HFFc6 (cell line): ENCODE results near the gene GMCL2. TPM values are rescaled to one million over a fixed set of nuclear protein-coding genes. Genes with fewer than 3 reads are reported as not detected.

Experiments used
- DNase-seq: peaks from one replicate; pipeline ENCODE4 v3.0.0-alpha.2; 2018
- H3K27ac Mint-ChIP-seq: 2 replicates; pipeline ENCODE4 v1.8.0; 2020; ENCODE audit warnings: mild to moderate bottlenecking, mixed read lengths
- H3K27me3 Mint-ChIP-seq: 2 replicates; pipeline ENCODE4 v1.8.0; 2021; ENCODE audit warnings: mild to moderate bottlenecking, moderate library complexity, mixed read lengths; ENCODE audit not compliant: insufficient read depth
- H3K36me3 Mint-ChIP-seq: 2 replicates; pipeline ENCODE4 v1.8.0; 2021; ENCODE audit warnings: low read depth, mixed read lengths
- H3K4me1 Mint-ChIP-seq: 2 replicates; pipeline ENCODE4 v1.8.0; 2020; ENCODE audit warnings: low read depth, mixed read lengths
- H3K4me3 Mint-ChIP-seq: 2 replicates; pipeline ENCODE4 v1.8.0; 2020; ENCODE audit warnings: mild to moderate bottlenecking, moderate library complexity, mixed read lengths
- H3K9me3 Mint-ChIP-seq: 2 replicates; pipeline ENCODE4 v1.8.0; 2020; ENCODE audit warnings: mild to moderate bottlenecking, mixed read lengths
- CTCF ChIP-seq: fragments of 200-600 bp; sonication (generic); IDR thresholded peaks from 2 replicates; pipeline ENCODE4 v1.5.0; 2021; ENCODE audit warnings: antibody characterized with exemption, mild to moderate bottlenecking
- total RNA-seq, 6 experiments: library from RNA; stranded (reverse); fragmentation: NEBNext Ultra II Directional; extraction: Animal tissue kit (Norgen Biotek cat#: 25700); gene quantifications; 2 replicates in 1 of 6; 3 replicates in 5 of 6; pipeline ENCODE4 v1.2.3, GENCODE V29; 2021

The GMCL2 gene
- total RNA-seq, 6 experiments from 2014 or later = not detected

- peak; percentile 27 for TF ChIP-seq CTCF
- Mint-ChIP-seq H3K4me3 (peak overlapping the region; percentile 62), H3K27ac (peak overlapping the region; percentile 32; the same call in 1 of the 2 replicates), H3K36me3 (peaks cover 38% of the 10 kb centered on the region; the same call in 1 of the 2 replicates), H3K27me3 (no peaks in the 10 kb centered on the region; the same call in 1 of the 2 replicates), H3K9me3 (no peaks in the 10 kb centered on the region), H3K4me1 (peaks cover 35% of the 10 kb centered on the region)
- DNase-seq = no peak
These were observed 36.0 kb downstream of the GMCL2 start for GRCh38 chr5:178150977-178151734.

- peaks cover 38% of the 10 kb centered on the region; the same call in 1 of the 2 replicates for H3K36me3 Mint-ChIP-seq
- no peaks in the 10 kb centered on the region; the same call in 1 of the 2 replicates for H3K27me3 Mint-ChIP-seq
- DNase-seq = no peak
- H3K27ac Mint-ChIP-seq = no peak overlapping the region
- no peak for TF ChIP-seq CTCF
- no peak overlapping the region for H3K4me3 Mint-ChIP-seq
- no peaks in the 10 kb centered on the region for H3K9me3 Mint-ChIP-seq
- peaks cover 35% of the 10 kb centered on the region for H3K4me1 Mint-ChIP-seq
These were observed 37.8 kb downstream of the GMCL2 start for GRCh38 chr5:178149199-178149932.

GRCh38 chr5:178147406-178147805 lies 39.8 kb downstream of the GMCL2 start:
- Mint-ChIP-seq H3K36me3 (peaks cover 38% of the 10 kb centered on the region; the same call in 1 of the 2 replicates), H3K9me3 (no peaks in the 10 kb centered on the region), H3K27me3 (no peaks in the 10 kb centered on the region; the same call in 1 of the 2 replicates), H3K27ac (no peak overlapping the region), H3K4me1 (peaks cover 25% of the 10 kb centered on the region), H3K4me3 (no peak overlapping the region)
- no peak for TF ChIP-seq CTCF
- no peak for DNase-seq

- Mint-ChIP-seq H3K4me1 (peaks cover 16% of the 10 kb centered on the region), H3K4me3 (no peak overlapping the region)
- DNase-seq = peak; percentile 45
These were observed 41.0 kb downstream of the GMCL2 start for GRCh38 chr5:178145965-178146820.

More at GRCh38 chr5:178145965-178146820, 41.0 kb downstream of the GMCL2 start:
- no peaks in the 10 kb centered on the region; the same call in 1 of the 2 replicates for H3K27me3 Mint-ChIP-seq
- H3K27ac Mint-ChIP-seq = no peak overlapping the region; the same call in 1 of the 2 replicates
- TF ChIP-seq CTCF = peak; percentile 85
- H3K9me3 Mint-ChIP-seq = no peaks in the 10 kb centered on the region
- peaks cover 34% of the 10 kb centered on the region; the same call in 1 of the 2 replicates for H3K36me3 Mint-ChIP-seq
